UCSD-AML1 (cell line): ENCODE data around the gene USP37.

Experiments used
- DNase-seq: peaks from one replicate; lab custom pipeline; 2025; ENCODE audit not compliant: unreplicated experiment; lab: John Stamatoyannopoulos, UW

The USP37 gene

DNA sequence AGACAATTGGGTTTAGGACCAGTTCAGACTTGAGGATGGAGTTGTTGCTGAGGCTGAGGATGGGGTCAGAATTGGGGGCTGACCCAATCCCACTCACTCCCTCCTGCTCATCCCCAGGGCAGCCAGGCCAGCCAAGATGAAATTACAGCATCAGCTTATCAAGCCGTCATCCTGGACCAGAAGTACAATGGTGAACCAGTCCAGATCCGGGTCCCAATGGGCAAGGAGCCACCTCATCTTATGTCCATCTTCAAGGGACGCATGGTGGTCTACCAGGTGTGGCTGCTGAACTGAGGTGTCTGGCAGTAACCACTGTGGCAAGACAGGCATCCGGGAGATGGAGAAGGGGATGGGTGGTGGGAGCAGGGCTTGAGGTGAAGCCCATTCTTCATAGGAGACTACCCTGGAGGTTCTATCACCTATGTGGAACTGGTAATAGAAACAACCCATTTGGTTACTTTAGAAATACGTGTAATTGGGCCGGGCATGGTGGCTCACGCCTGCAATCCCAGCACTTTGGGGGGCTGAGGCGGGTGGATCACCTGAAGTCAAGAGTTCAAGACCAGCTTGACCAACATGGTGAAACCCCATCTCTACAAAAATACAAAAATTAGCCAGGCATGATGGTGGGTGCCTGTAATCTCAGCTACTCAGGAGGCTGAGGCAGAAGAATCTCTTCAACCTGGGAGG, 135.3 kb downstream of the USP37 start:
- DNase-seq = no peak

DNA sequence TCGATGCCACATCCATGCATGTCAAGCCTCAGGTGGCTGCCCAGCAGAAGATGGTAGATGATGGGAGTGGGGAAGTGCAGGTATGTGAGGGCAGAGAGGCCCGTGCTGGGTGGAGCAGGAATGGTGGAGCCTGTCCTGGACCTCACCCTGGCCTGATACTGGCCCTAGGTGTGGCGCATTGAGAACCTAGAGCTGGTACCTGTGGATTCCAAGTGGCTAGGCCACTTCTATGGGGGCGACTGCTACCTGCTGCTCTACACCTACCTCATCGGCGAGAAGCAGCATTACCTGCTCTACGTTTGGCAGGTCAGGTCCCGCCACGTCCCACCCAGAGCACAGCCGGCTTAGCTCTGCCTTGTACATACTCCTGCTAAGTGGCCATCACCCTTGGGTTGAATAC, 136.3 kb downstream of the USP37 start:
- DNase-seq = no peak

DNA sequence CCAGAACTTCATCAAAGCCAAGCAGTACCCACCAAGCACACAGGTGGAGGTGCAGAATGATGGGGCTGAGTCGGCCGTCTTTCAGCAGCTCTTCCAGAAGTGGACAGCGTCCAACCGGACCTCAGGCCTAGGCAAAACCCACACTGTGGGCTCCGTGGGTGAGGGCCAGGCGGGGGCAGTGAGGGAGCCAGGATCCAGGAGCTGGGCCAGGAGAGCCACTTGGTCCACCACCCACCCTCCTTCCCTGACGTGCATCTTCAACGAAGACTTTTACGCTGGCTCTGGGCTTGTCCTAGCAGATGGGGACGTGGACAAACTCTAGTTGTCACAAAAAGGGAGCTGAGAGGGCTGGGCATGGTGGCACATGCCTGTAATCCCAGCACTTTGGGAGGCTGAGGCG, 137.4 kb downstream of the USP37 start:
- no peak for DNase-seq

DNA sequence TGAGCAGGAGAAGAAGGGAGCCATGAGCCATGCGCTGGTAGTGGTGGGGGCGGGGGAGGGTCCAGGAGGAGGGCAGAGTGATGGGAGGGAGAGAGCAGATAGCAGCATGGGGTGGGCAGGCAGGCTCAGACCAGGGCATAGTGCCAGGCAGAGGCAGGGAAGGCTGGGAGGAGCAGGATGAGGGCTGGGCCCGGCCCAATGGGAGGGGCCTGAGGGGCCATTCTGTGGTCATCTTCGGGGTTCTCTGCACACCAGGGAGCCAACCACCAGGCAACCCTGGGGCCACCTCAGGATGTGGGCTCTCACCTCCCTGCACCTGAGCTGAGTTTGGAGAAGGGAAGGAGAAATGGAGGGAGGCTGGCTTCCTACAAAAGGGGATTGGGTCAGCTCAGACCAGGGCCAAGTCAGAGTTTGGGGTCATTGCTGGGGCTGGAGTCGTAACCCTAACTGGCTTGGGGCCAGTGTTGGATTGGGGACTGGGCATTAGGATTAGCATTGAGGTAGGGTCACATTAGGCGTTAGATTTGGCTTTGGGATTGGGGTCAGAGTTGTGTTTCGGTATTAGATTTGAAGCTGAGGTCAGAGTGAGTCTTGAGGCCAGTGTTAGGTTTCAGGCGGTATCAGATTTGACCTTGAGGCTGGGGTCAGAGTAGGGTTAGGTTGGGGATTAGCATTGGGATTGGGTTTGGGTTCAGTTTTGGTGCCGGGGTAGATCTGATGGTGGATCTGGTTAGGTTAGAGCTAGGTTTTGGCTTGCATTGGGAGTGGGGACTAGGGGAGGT, 138.0 kb downstream of the USP37 start:
- DNase-seq = no peak

DNA sequence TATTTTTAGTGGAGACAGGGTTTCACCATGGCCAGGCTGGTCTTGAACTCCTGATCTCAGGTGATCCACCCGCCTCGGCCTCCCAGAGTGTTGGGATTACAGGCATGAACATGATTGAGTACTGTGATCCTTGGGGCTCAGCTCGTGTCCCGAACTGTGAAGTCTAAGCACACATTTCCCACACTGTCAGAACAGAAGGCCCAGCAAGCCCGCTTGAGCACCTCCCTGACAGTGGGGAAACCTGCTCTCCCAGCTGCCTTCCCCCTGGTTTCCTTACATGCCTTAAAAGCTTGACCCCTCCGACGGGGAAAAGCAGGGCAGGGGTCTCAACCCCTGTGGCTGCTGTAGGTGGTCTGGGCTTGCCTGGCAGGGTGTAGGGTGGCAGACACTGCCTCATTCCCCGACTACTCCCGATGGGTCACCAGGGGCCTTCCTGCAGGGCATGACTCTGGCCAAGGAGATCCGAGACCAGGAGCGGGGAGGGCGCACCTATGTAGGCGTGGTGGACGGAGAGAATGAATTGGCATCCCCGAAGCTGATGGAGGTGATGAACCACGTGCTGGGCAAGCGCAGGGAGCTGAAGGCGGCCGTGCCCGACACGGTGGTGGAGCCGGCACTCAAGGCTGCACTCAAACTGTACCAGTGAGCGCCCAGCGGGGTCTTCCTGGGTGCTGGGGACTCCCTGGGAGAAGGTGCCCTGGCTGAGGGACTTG, 139.1 kb downstream of the USP37 start:
- no peak for DNase-seq

DNA sequence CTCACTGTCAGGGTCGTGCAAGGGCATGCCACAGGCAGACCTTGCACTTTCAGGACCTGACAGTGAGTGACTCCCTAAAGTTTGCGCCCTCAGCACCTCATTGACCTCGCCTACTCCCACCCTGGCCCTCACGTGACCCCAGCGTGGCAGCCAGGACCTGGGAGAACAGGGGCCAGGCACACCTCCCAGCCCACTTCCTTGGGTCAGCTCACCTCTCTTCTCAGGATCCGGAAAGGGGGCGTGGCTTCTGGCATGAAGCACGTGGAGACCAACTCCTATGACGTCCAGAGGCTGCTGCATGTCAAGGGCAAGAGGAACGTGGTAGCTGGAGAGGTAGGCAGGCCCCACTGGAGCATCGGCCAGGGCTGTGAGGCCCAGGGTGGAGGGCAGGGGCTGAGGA, 140.4 kb downstream of the USP37 start:
- no peak for DNase-seq

DNA sequence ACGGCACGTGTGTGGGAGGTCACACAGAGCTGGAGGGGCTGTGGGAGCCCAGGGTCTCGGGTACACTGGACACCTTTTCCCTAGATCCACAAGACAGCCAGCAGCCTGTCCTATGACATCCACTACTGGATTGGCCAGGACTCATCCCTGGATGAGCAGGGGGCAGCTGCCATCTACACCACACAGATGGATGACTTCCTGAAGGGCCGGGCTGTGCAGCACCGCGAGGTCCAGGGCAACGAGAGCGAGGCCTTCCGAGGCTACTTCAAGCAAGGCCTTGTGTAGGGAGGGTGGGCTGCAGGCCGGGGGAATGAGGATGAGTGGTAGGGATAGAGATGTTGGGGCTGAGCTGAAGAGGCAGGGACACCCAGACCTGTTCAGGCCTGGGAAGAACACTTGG, 142.6 kb downstream of the USP37 start:
- DNase-seq = no peak

DNA sequence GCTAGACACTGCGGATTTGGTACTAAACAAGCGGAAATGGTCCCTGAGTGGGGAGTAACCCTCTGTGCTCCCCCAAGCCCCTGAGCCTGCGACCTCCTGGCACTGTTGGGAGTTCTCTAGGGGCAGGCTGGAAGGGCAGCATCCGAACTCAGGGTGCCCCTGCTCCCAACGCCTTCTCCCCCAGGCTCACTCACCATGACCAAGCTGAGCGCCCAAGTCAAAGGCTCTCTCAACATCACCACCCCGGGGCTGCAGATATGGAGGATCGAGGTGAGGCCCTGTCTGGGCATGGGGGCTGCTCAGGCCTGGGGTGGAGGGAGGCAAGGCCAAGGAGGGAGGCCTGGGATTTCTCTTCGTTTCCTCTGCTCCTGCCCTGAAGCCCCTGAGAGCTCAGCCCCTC, 144.6 kb downstream of the USP37 start:
- no peak for DNase-seq

DNA sequence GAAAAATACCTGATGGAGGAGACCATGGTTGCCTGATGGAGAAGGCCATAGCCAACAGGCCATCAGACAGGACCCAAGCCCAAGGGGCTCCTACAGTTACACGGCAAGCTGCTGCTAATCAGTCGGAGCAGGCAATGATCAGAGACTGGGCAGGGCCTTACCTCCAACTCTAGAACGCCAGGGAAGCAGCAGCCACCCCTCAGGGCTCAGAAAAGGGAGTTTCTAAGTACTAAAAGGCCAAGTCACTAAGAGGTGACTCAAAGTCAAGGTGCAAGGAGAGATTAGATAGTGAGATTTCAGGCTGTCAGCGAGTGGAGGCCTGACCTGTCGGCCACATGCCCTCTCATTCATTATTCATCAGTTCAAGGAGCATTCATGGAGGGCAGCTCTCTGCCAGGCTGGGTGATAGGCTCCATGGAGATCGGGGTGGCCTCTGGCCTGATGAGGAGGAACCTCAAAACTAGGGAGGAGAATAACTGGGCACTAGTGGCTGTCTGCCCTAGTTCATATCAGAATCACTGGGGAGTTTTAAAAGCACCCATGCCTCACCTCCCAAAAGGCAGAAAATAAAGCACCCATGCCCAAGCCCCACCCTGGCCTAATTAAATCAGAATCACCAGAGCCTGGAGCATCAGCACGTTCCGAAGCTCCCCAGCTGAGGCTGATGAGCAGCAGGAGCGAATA, 145.6 kb downstream of the USP37 start:
- DNase-seq = no peak

DNA sequence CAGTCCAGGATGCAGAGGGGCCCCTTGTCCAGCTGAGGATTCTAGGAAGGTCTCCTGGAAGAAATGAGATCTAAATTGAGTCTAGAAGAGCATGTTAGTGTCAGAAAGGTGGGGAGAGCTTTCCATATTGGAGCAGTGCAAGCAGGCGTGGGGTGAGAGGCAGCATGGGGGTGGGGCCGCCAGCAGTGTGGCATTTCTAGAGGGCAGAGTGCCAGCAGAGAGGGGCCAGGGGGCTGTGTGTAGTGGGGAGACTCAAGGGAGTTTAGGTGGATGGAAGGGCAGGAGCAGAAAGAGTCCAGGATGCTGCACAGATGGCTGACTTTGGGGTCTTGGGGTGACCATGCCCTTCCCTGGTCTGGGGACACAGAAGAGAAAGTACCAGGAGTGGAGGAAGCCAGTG, 147.1 kb downstream of the USP37 start:
- no peak for DNase-seq

DNA sequence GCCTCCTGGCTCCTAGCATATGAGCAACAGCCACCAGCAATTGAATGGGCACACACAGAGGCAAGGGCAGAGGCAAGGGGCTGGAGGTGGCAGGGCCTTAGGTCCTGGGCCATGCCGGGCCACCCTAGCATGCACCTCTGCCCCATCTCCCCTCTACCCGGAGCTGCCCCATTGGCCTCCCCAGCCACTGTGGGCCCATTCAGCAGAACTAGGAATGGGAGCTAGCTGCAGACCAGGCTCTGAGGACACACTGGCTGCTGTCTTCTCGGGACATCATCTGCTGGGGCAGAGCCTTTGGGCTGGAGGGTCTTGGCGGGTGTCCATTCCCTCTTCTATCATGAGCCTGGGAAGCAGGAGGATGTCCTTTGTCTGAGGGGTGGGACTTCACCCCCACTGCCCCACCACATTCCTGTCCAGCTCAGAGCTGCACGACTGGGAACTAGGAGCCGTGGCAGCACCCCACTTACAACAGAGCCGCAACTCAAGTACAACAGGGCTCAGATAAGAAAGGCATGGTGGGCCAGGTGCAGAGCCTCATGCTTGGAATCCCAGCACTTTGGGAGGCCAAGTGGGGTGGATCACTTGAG, 148.4 kb downstream of the USP37 start:
- DNase-seq = no peak

DNA sequence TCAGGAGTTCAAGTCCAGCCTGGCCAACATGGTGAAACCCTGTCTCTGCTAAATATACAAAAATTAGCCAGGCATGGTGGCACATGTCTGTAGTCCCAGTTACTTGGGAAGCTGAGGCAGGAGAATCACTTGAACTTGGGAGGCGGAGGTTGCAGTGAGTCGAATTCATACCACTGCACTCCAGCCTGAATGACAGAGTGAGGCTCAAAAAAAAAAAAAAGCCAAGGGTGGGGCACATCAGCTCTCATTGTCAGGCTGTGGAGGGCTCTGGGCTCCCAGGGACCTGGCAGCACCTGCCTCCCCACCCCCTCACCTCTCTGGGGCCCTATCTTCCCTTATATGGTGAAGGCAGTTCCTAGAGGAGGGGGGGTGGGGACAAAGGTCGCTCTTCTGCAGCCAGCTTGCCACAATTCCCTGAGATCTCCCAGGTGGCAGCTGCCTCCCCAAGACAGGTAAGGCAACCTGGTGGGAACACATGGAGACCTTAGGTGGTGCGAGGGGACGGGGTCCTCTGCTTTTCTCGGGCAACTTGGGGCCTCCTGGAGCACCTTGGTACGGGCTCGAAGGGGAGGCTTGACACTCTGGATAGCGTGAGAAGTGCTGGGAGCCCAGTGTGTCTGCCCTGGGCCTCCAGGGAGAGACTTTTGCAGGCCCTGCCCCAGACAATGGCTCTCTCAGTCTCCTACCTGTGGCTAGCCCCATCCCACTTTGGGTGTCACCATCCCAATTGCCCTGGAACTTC, 149.3 kb downstream of the USP37 start, which contains the start of gene VIL1:
VIL1 (plus strand) TSS at position 407 of the 742 bp plus-strand sequence. CDS start 4,656 bp downstream, outside the sequence.
- no peak for DNase-seq

DNA sequence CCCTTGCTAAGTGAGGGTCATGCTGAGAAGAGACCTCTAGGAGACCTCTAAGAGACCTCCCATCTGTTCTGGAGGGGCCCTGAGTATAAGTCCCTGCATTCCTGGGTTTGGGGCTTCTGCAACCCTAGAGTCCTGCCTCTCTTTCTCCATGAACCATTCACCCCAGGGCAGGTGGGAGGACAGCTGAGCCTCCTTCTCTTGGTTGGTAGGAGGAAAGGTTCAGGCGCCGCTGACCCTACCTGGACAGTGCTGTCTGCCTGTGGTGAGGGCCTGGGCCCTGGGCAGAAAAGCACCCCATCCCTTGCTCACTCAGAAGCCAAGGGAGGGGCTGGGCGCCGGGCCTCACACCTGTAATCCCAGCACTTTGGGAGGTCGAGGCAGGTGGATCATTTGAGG, 149.8 kb downstream of the USP37 start:
- no peak for DNase-seq

DNA sequence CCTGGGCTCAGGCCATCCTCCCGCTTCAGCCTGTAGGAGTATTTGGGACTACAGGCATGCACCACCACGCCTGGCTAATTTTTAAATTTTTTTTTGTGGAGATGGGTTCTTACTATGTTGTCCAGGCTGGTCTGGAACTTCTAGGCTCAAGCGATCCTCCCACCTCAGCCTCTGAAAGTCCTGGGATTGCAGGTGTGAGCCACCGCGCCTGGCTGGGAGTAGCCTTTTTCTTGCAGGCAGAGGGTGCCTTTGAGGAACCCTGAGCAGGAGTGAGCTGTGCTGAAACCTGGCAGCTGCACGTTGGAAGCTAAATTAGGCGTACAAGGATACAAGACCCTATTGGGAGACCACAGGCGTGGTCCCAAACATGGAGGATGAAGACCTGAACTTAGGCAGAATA, 160.4 kb downstream of the USP37 start:
- DNase-seq = no peak

DNA sequence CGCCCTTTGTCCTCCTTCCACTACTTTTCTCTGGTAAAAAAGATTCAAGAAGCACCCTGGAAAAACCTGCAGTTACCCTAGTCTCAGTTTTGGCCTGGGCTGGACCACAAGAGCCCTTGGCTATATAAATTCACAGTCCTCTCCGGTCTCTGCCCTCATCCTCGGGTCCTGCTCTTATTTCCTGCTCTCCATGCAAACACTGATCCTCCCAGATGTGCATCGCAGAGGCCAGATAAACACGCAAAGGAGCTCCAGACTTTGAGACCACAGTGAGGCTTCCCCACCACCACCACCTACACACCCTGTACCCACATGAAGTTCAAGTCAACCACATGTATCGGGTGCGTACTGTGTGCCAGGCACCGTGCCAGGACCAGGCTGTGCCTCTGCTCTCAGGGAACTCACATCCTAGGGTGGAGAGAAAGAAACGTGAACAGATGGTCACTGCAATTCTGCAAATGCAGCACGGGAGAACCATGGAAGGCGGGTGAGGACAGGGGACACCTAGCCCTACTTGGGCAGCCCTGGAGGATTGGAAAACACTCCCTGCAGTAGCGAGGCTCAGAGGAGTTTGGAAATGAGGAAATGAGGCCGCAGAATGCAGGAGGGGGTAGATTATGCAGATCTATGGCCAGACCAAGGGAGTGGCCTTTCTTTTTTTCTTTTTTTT, 161.1 kb downstream of the USP37 start:
- peak; percentile 77 for DNase-seq

DNA sequence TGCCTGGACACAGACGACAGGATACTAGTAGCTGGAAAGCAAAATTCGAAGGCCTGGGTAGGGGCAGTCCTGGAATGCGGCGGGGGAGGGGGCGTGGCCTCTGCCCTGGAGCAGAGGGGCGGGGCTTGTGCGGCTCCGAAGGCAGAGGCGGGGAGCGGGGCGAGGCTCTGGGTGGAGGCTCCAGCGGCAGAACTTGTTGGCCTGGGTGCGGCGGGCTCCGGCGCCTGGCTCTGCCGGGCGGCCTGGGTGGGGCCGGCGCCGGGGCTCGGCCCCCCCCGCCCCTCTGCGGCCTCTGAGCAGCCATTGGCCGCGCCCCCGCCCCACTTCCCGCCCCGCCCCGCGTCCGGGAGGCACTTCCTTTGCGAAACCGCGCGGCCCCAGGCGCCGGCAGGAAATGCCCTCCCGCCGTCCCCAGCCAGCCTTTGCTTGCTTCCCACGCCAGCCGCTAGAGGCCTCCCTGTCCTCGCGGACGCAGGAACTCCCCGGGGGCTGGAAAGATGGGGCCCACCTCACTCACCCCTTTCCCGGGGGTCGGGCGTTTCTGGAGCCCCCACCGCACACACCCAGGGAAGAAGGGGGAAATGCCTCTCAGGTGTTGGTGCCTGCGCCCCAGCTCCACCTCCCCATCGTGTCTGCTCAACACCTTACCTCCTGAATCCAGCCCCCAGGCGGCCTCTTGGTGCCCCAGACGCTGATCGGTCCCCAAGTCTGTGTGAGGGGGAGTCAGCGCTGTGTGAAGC, 161.8 kb downstream of the USP37 start:
- DNase-seq = peak; percentile 98

DNA sequence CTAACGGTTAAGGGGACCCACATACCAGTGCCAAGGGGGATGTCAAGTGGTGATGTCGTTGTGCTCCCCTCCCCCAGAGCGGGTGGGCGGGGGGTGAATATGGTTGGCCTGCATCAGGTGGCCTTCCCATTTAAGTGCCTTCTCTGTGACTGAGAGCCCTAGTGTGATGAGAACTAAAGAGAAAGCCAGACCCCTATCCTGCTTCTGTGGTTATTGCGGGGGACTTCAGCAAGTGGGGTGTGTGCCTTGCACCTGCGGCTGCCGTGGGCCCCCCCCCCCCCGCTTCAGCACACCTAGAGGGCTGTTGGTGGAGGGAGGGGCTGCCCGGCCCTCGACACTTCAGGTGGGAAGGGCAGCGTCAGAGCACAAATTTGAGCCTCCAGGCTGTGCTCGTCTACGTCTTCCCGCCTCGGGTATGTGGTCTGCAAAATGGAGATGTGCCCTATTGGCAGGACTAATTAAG, 162.4 kb downstream of the USP37 start:
- peak; percentile 72 for DNase-seq

DNA sequence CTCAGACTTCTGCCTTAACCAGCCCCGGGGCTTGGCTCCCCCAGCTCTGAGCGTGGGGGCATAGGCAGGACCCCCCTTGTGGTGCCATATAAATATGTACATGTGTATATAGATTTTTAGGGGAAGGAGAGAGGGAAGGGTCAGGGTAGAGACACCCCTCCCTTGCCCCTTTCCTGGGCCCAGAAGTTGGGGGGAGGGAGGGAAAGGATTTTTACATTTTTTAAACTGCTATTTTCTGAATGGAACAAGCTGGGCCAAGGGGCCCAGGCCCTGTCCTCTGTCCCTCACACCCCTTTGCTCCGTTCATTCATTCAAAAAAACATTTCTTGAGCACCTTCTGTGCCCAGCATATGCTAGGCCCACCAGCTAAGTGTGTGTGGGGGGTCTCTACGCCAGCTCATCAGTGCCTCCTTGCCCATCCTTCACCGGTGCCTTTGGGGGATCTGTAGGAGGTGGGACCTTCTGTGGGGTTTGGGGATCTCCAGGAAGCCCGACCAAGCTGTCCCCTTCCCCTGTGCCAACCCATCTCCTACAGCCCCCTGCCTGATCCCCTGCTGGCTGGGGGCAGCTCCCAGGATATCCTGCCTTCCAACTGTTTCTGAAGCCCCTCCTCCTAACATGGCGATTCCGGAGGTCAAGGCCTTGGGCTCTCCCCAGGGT, 162.9 kb downstream of the USP37 start:
- DNase-seq = no peak
